Stomach smooth muscle (tissue), 2 donors: ENCODE data around the gene TUSC2.
"Not testable (repeated sequence)": the region's sequence is repeated elsewhere in the genome, so short reads cannot be mapped to it uniquely, and the experiment has no call there.

Source experiments
- H3K27ac ChIP-seq: one replicate; pipeline ENCODE4 v1.7.0; 2013; ENCODE audit warnings: mild to moderate bottlenecking, low read length, inconsistent platforms
- H3K27me3 ChIP-seq, 2 donors: one replicate each; pipeline ENCODE4 v1.7.0; 2013; ENCODE audit warnings: low read length in 2 of 2; ENCODE audit not compliant: insufficient read depth in 2 of 2, control insufficient read depth in 1 of 2
- H3K36me3 ChIP-seq, 2 donors: one replicate each; pipeline ENCODE4 v1.7.0; 2013; ENCODE audit warnings: low read length in 2 of 2; ENCODE audit not compliant: control insufficient read depth in 2 of 2, insufficient read depth in 2 of 2
- H3K4me1 ChIP-seq: one replicate; pipeline ENCODE4 v1.7.0; 2013; ENCODE audit warnings: low read length; ENCODE audit not compliant: control insufficient read depth, insufficient read depth
- H3K4me3 ChIP-seq, 2 donors: one replicate each; pipeline ENCODE4 v1.7.0; 2013; ENCODE audit warnings: low read length in 2 of 2
- H3K9ac ChIP-seq, 2 donors: one replicate each; pipeline ENCODE4 v1.7.0; 2013; ENCODE audit warnings: low read length in 2 of 2, mild to moderate bottlenecking in 1 of 2
- H3K9me3 ChIP-seq, 2 donors: one replicate each; pipeline ENCODE4 v1.7.0; 2013; ENCODE audit warnings: low read length in 2 of 2; ENCODE audit not compliant: control insufficient read depth in 2 of 2
- donor health status: healthy.
- donor health status: Pancreatic carcinoma.

Gene TUSC2

DNA sequence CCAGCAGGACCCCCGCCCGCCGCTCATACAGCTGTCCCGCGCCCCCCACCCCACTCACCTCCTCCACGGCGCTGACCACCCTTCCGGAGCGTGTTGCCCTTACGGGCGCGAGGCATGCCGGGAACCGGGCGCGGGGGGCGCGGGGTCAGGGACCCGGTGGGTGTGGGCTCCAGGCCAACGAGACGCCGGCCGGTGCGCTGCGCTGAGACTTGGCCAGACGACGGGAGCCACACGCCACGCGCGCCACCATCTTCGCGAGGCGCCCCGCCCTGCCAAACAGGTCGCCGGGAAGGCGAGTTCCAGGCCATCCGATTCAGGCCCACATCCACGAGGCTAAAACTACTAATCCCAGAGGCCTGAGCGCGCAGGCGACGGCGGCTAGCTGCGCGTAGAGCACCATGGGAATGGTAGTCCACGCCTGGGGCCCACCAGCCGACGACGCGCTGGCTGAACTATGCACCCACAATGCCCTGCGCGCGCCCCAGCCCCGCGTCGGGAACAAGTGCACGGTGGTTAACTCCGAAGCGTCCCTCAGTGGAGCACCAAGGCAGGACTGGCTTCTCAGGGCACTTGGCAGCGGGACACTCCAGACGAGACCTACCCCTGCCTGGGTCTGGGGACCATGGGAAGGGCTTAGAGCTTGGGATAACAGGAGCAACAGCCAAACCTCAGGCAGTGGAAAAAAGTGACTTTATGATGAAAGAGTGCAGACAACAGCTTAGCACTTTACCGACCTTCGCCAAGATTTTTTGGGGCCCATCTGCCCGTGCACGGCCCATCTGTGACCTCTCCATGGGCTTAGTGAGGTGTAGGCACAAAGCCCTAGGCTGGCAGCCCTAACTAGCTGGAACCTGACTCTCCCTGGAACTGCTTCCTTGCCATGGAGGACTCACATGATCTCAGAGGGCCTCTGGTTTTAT is 35.6 kb downstream of the TUSC2 start, which contains the start of gene IFRD2:
TSS of gene IFRD2 (minus strand) at position 271 of the 920 bp plus-strand sequence. CDS start at position 116, 155 bp downstream.
- Histone ChIP-seq H3K36me3 (peaks cover 26 to 28% of the 10 kb centered on the region in 2 donors), H3K27me3 (no peaks in the 10 kb centered on the region), H3K4me3 (peak within 1 kb of the TSS; percentile 92 to 98), H3K9ac (peak within 1 kb of the TSS; percentile 86 to 92), H3K9me3 (no peaks in the 10 kb centered on the region), H3K4me1 (peaks cover 23% of the 10 kb centered on the region), H3K27ac (peak within 1 kb of the TSS; percentile 90)

- Histone ChIP-seq H3K9me3 (no peaks in the 10 kb centered on the region), H3K4me3 (no peak overlapping the region), H3K9ac (no peak overlapping the region), H3K27me3 (no peaks in the 10 kb centered on the region), H3K27ac (no peak overlapping the region), H3K36me3 (peaks cover 28 to 30% of the 10 kb centered on the region in 2 donors), H3K4me1 (peaks cover 23% of the 10 kb centered on the region)
Measured at GRCh38 chr3:50290161-50290641, 37.8 kb downstream of the TUSC2 start.

GRCh38 chr3:50289130-50289529 is 38.9 kb downstream of the TUSC2 start:
- Histone ChIP-seq H3K4me3 (no peak overlapping the region), H3K9me3 (no peaks in the 10 kb centered on the region), H3K36me3 (peaks cover 28 to 30% of the 10 kb centered on the region in 2 donors), H3K4me1 (peaks cover 23% of the 10 kb centered on the region), H3K9ac (no peak overlapping the region), H3K27ac (no peak overlapping the region), H3K27me3 (no peaks in the 10 kb centered on the region)

DNA sequence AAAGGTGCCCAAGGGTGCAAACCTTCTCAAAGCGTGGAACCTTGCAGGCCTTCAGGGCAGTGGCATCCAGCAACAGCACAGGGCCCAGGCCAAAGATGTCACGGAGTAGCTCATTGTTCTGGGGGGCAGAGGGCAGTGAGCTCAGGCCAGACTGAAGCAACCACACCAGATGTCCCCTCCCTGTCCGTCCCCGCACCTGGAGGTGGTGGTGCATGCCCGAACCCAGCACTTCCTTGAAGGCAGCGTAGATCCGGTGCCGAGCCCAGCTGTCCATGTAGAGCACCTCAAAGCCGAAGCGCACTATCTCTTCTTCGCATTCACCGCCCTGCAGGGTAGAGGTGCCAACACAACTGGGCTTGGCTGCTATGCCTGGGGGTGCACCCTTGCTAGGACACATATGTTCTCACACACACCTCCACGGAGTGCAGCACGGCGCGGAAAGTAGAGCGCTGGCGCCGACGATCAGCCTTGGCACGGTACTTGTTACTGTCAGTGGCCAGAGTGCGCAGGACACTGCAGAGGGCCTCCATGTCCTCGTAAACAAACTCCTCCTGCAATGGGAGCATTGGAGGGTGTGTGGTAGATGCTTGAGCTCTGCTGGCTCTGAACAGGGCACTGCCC is 39.5 kb downstream of the TUSC2 start:
- Histone ChIP-seq H3K4me3 (no peak overlapping the region), H3K36me3 (peaks cover 28 to 30% of the 10 kb centered on the region in 2 donors), H3K9me3 (no peaks in the 10 kb centered on the region), H3K4me1 (peaks cover 23% of the 10 kb centered on the region), H3K27ac (no peak overlapping the region), H3K9ac (no peak overlapping the region), H3K27me3 (no peaks in the 10 kb centered on the region)

GRCh38 chr3:50287262-50287661 is 40.8 kb downstream of the TUSC2 start:
- H3K9ac ChIP-seq, result no peak overlapping the region
- H3K27me3 ChIP-seq, result no peaks in the 10 kb centered on the region
- no peak overlapping the region for H3K4me3 ChIP-seq
- peaks cover 28 to 30% of the 10 kb centered on the region in 2 donors for H3K36me3 ChIP-seq
- H3K9me3 ChIP-seq, result no peaks in the 10 kb centered on the region
- H3K27ac ChIP-seq, result no peak overlapping the region
- H3K4me1 ChIP-seq, result peaks cover 14% of the 10 kb centered on the region

GRCh38 chr3:50286322-50287227 is 41.4 kb downstream of the TUSC2 start:
- no peaks in the 10 kb centered on the region for H3K27me3 ChIP-seq
- H3K4me1 ChIP-seq, result peaks cover 12% of the 10 kb centered on the region
- H3K9me3 ChIP-seq, result no peaks in the 10 kb centered on the region
- no peak overlapping the region for H3K9ac ChIP-seq
- H3K27ac ChIP-seq, result no peak overlapping the region
- H3K36me3 ChIP-seq, result peaks cover 28 to 30% of the 10 kb centered on the region in 2 donors
- H3K4me3 ChIP-seq, result no peak overlapping the region

DNA sequence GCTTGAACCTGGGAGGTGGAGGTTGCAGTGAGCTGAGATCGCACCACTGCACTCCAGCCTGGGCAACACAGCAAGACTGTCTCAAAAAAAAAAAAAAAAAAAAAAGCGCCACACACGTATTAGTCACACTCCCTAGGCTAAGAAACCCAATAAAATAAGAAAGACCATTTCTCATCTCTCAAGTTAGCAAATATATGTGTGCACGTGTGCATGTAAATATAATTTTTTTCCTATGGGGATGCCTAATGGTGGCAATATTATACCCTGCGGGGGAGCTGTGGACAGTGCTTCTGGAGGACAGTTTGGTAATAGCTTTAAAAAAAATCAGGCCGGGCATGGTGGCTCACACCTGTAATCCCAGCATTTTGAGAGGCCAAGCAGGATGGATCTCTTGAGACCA is 43.9 kb downstream of the TUSC2 start:
- H3K4me1 ChIP-seq, H3K4me3 ChIP-seq, H3K9ac ChIP-seq, H3K9me3 ChIP-seq, H3K27ac ChIP-seq, H3K27me3 ChIP-seq: not testable (repeated sequence)
- peaks cover 17% of the 10 kb centered on the region in 2 donors for H3K36me3 ChIP-seq

DNA sequence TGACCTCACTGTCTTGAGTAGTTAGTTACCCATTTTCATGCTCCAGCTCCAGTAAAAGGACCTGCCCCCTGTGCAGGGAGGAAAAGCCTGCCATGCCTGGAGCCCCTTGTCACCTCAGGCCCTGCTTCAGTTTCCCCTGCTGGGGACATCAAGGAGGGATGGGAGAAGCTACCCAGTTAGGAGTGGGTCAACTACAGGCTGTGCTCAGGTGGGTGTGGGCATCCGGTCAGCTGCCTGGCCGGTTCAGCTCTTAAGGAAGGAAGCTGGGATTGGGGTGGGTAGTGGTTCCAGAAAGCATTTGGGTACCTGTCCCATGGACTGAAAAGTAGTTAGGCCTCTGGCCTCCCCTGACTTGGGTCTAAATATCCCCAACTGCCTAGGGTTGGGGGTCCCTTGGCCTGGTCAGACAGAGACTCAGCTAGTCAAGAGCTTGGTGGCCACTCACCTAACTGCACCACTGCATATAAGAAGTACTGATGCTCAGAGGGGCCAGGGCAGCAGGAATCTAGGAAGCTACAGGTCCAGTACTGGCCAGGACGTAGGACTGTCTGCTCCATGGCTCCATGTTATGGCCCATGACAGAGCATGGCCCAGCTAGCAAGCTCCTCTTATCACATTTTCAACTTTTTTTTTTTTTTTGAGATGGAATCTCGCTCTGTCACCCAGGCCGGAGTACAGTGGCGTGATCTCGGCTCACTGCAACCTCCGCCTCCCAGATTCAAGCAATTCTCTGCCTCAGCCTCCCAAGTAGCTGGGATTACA is 48.6 kb downstream of the TUSC2 start:
- H3K27me3 ChIP-seq, result peaks cover 5 to 8% of the 10 kb centered on the region in 2 donors
- H3K4me3 ChIP-seq, result no peak overlapping the region
- no peak overlapping the region for H3K27ac ChIP-seq
- H3K9ac ChIP-seq, result peak overlapping the region; percentile 3 to 21
- H3K9me3 ChIP-seq, result no peaks in the 10 kb centered on the region
- H3K4me1 ChIP-seq, result peaks cover 22% of the 10 kb centered on the region
- no peaks in the 10 kb centered on the region for H3K36me3 ChIP-seq

DNA sequence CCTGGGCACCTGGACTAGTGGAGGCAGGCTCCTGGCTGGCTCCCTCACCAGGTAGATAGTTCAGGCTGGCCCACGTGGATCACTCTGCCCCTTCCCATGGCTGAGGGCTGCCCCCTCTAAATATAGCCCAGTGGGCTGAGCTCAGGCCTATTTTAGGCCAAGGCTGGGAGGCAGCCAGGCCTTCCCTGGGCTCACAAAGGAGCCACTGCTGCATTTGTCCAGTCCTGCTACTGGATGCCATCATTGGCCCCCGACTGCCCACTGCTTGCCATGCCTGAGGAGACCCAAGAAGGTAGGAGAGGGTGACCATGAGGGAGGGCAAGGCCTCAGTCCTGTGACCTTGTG is 49.2 kb downstream of the TUSC2 start, which contains the start of gene LSMEM2:
TSS of gene LSMEM2 (plus strand) at position 208 of the 345 bp plus-strand sequence. CDS start at position 235, 27 bp downstream.
- Histone ChIP-seq H3K9me3 (no peaks in the 10 kb centered on the region), H3K27ac (no peak within 1 kb of the TSS), H3K27me3 (peaks cover 5 to 12% of the 10 kb centered on the region in 2 donors), H3K36me3 (no peaks in the 10 kb centered on the region), H3K4me1 (peaks cover 24% of the 10 kb centered on the region), H3K9ac (peak within 1 kb of the TSS; percentile 3 to 36), H3K4me3 (no peak within 1 kb of the TSS)
